ENCODE measurements around the gene SPACDR. TPM values are rescaled to one million over a fixed set of nuclear protein-coding genes. Genes with fewer than 3 reads are reported as not detected.

The SPACDR gene
- total and polyA plus RNA-seq, 9 of the 15 experiments (the other 6 are each of a cell fraction or from before 2014, with no cell fraction given) = 0.07 to 0.55 (median 0.14) TPM; not detected in 1

- TF ChIP-seq RBM39 (optimal IDR thresholded peaks at IDR 0.05; ENCODE audit: low read depth, low read length) (no peak), ZNF121 (CRISPR knock-in tag; conservative IDR thresholded peaks at IDR 0.05) (peak; percentile 49), PTBP1 (IDR thresholded peaks at IDR 0.05; ENCODE audit: low read depth, low read length) (0 out of 2 replicates have a peak, but pooled peaks have one; percentile 51), MYNN (IDR thresholded peaks at IDR 0.05) (no peak), MYNN (CRISPR knock-in tag; IDR thresholded peaks at IDR 0.05) (no peak), THRB (CRISPR knock-in tag; conservative IDR thresholded peaks at IDR 0.05) (0 out of 2 replicates have a peak, but pooled peaks have one; percentile 59), OTX1 (CRISPR knock-in tag; IDR thresholded peaks at IDR 0.05) (0 out of 2 replicates have a peak, but pooled peaks have one; percentile 36)
Measured at GRCh38 chr7:100492738-100493475, 28.8 kb upstream of the SPACDR start (continued).

- no peak overlapping the region for H3K27ac ChIP-seq (ENCODE audit: extremely low read depth, low read depth, low read length)
- H2AFZ ChIP-seq (ENCODE audit: low read depth, low read length) = no peak overlapping the region
- no TSS peak for BruUV-seq (replicated peaks)
- no peak overlapping the region for H3K9ac ChIP-seq (ENCODE audit: insufficient read depth in 1 of 2, low read depth in 2 of 2, low read length in 2 of 2)
- no peaks in the 10 kb centered on the region for H3K36me3 ChIP-seq (ENCODE audit: control insufficient read depth, insufficient read depth, low read length)
- intact Hi-C loops (cut with micrococcal nuclease) = no loop called here
- POLR2A ChIA-PET = interaction anchor here (0.6 kb wide), 1 partner anchor 1364 kb away, joined by 4 read pairs; no protein-coding TSS in a partner anchor
- no peak overlapping the region for H3K4me2 ChIP-seq (ENCODE audit: insufficient read depth, low read length)
- FAIRE-seq (no peak), DNase-seq (ENCODE audit: extremely low read depth in 1 of 4, low spot score in 3 of 4) (no peak), ATAC-seq (no peak)
- CTCF ChIA-PET (ENCODE audit: low intra/inter-chr PET ratio) = no interaction called here
- H3K4me1 ChIP-seq (replicated peaks in 1 of 2; ENCODE audit: control insufficient read depth in 2 of 2, insufficient read depth in 2 of 2, low read length in 2 of 2) = peaks cover 4 to 46% of the 10 kb centered on the region in 2 experiments; a peak in 3 of 5 replicates
- no peaks in the 10 kb centered on the region for H3K79me2 ChIP-seq (ENCODE audit: control insufficient read depth, insufficient read depth, low read length)
- H4K20me1 ChIP-seq (replicated peaks; ENCODE audit: control insufficient read depth, insufficient read depth, low read length) = no peaks in the 10 kb centered on the region
- H3K27me3 ChIP-seq (ENCODE audit: control insufficient read depth in 2 of 2, insufficient read depth in 2 of 2, low read length in 2 of 2) = no peaks in the 10 kb centered on the region
- in situ Hi-C loops (cut with MboI) = no loop called here
- H3K4me3 ChIP-seq = no peak overlapping the region
- WGBS (ENCODE audit: insufficient coverage, low coverage, missing lambda C conversion rate) = 71% methylated on average over 5 of the region's 5 CpGs
- H3K9me1 ChIP-seq (ENCODE audit: control insufficient read depth, insufficient read depth, low read length) = no peaks in the 10 kb centered on the region
- no peaks in the 10 kb centered on the region for H3K9me3 ChIP-seq (replicated peaks; ENCODE audit: control insufficient read depth, insufficient read depth, low read depth, low read length)
- TF ChIP-seq EP300 (IDR thresholded peaks at IDR 0.05; ENCODE audit: low read length) (no peak), ZFP1 (CRISPR knock-in tag; IDR thresholded peaks at IDR 0.05) (no peak), RERE (CRISPR knock-in tag; IDR thresholded peaks at IDR 0.05; ENCODE audit: borderline replicate concordance) (no peak), CBX1 (IDR thresholded peaks at IDR 0.05; ENCODE audit: low read depth) (no peak), ESRRA (IDR thresholded peaks at IDR 0.05; ENCODE audit: borderline replicate concordance, low read depth) (no peak), ZNF124 (CRISPR knock-in tag; IDR thresholded peaks at IDR 0.05) (no peak), ZBED1 (IDR thresholded peaks at IDR 0.05) (no peak), ZNF121 (CRISPR knock-in tag; conservative IDR thresholded peaks at IDR 0.05) (peak; percentile 70; the same call in 1 of the 2 replicates), NRF1 (conservative IDR thresholded peaks at IDR 0.05 in 1 of 2, IDR thresholded peaks at IDR 0.05 in 1 of 2) (no peak)
Measured at GRCh38 chr7:100491192-100491578, 27.1 kb upstream of the SPACDR start.

All from K562 (cell line).